ENCODE measurements around the gene TMEM178B.

The TMEM178B gene

GRCh38 chr7:141306081-141306480, 232.2 kb downstream of the TMEM178B start:
- Histone ChIP-seq H3K9ac (ENCODE audit: low read length in 5 of 5) (no peak overlapping the region), H3K9me3 (ENCODE audit: control insufficient read depth in 5 of 5, low read length in 5 of 5) (peaks cover 0 to 5% (median 0%) of the 10 kb centered on the region in 5 donors), H3K27ac (ENCODE audit: low read depth, low read length) (no peak overlapping the region), H3K36me3 (ENCODE audit: control insufficient read depth in 5 of 5, insufficient read depth in 5 of 5, low read length in 5 of 5) (no peaks in the 10 kb centered on the region), H3K4me3 (ENCODE audit: low read depth in 1 of 5, low read length in 5 of 5) (no peak overlapping the region), H3K4me1 (ENCODE audit: control insufficient read depth in 5 of 5, insufficient read depth in 5 of 5, low read length in 5 of 5) (no peaks in the 10 kb centered on the region), H3K27me3 (ENCODE audit: control insufficient read depth in 5 of 5, insufficient read depth in 4 of 5, low read length in 5 of 5) (no peaks in the 10 kb centered on the region)

GRCh38 chr7:141312395-141312794, 238.5 kb downstream of the TMEM178B start:
- H3K9me3 ChIP-seq (ENCODE audit: control insufficient read depth in 5 of 5, low read length in 5 of 5), result peaks cover 0 to 5% (median 0%) of the 10 kb centered on the region in 5 donors
- H3K4me1 ChIP-seq (ENCODE audit: control insufficient read depth in 5 of 5, insufficient read depth in 5 of 5, low read length in 5 of 5), result no peaks in the 10 kb centered on the region

GRCh38 chr7:141312828-141313521, 239.1 kb downstream of the TMEM178B start:
- H3K9me3 ChIP-seq (ENCODE audit: control insufficient read depth in 5 of 5, low read length in 5 of 5), result peaks cover 0 to 5% (median 0%) of the 10 kb centered on the region in 5 donors
- no peak overlapping the region for H3K4me3 ChIP-seq (ENCODE audit: low read depth in 1 of 5, low read length in 5 of 5)
- no peaks in the 10 kb centered on the region for H3K36me3 ChIP-seq (ENCODE audit: control insufficient read depth in 5 of 5, insufficient read depth in 5 of 5, low read length in 5 of 5)
- H3K27me3 ChIP-seq (ENCODE audit: control insufficient read depth in 5 of 5, insufficient read depth in 4 of 5, low read length in 5 of 5), result no peaks in the 10 kb centered on the region
- H3K27ac ChIP-seq (ENCODE audit: low read depth, low read length), result no peak overlapping the region
- no peak overlapping the region for H3K9ac ChIP-seq (ENCODE audit: low read length in 5 of 5)
- H3K4me1 ChIP-seq (ENCODE audit: control insufficient read depth in 5 of 5, insufficient read depth in 5 of 5, low read length in 5 of 5), result no peaks in the 10 kb centered on the region

More at GRCh38 chr7:141312395-141312794, 238.5 kb downstream of the TMEM178B start:
- no peak overlapping the region for H3K27ac ChIP-seq (ENCODE audit: low read depth, low read length)
- no peak overlapping the region for H3K9ac ChIP-seq (ENCODE audit: low read length in 5 of 5)
- H3K4me3 ChIP-seq (ENCODE audit: low read depth in 1 of 5, low read length in 5 of 5), result no peak overlapping the region
- no peaks in the 10 kb centered on the region for H3K36me3 ChIP-seq (ENCODE audit: control insufficient read depth in 5 of 5, insufficient read depth in 5 of 5, low read length in 5 of 5)
- no peaks in the 10 kb centered on the region for H3K27me3 ChIP-seq (ENCODE audit: control insufficient read depth in 5 of 5, insufficient read depth in 4 of 5, low read length in 5 of 5)

GRCh38 chr7:141313896-141314295, 240.0 kb downstream of the TMEM178B start:
- Histone ChIP-seq H3K9me3 (ENCODE audit: control insufficient read depth in 5 of 5, low read length in 5 of 5) (peaks cover 0 to 5% (median 0%) of the 10 kb centered on the region in 5 donors), H3K27me3 (ENCODE audit: control insufficient read depth in 5 of 5, insufficient read depth in 4 of 5, low read length in 5 of 5) (no peaks in the 10 kb centered on the region), H3K36me3 (ENCODE audit: control insufficient read depth in 5 of 5, insufficient read depth in 5 of 5, low read length in 5 of 5) (no peaks in the 10 kb centered on the region), H3K9ac (ENCODE audit: low read length in 5 of 5) (no peak overlapping the region), H3K27ac (ENCODE audit: low read depth, low read length) (no peak overlapping the region), H3K4me3 (ENCODE audit: low read depth in 1 of 5, low read length in 5 of 5) (no peak overlapping the region), H3K4me1 (ENCODE audit: control insufficient read depth in 5 of 5, insufficient read depth in 5 of 5, low read length in 5 of 5) (no peaks in the 10 kb centered on the region)

- Histone ChIP-seq H3K4me1 (ENCODE audit: control insufficient read depth in 5 of 5, insufficient read depth in 5 of 5, low read length in 5 of 5) (no peaks in the 10 kb centered on the region), H3K9me3 (ENCODE audit: control insufficient read depth in 5 of 5, low read length in 5 of 5) (no peaks in the 10 kb centered on the region), H3K27me3 (ENCODE audit: control insufficient read depth in 5 of 5, insufficient read depth in 4 of 5, low read length in 5 of 5) (no peaks in the 10 kb centered on the region), H3K4me3 (ENCODE audit: low read depth in 1 of 5, low read length in 5 of 5) (no peak overlapping the region), H3K36me3 (ENCODE audit: control insufficient read depth in 5 of 5, insufficient read depth in 5 of 5, low read length in 5 of 5) (no peaks in the 10 kb centered on the region), H3K27ac (ENCODE audit: low read depth, low read length) (no peak overlapping the region), H3K9ac (ENCODE audit: low read length in 5 of 5) (no peak overlapping the region)
Observed at GRCh38 chr7:141317033-141317585, 243.2 kb downstream of the TMEM178B start.

GRCh38 chr7:141320287-141320686, 246.4 kb downstream of the TMEM178B start:
- Histone ChIP-seq H3K4me1 (ENCODE audit: control insufficient read depth in 5 of 5, insufficient read depth in 5 of 5, low read length in 5 of 5) (no peaks in the 10 kb centered on the region), H3K9ac (ENCODE audit: low read length in 5 of 5) (no peak overlapping the region), H3K4me3 (ENCODE audit: low read depth in 1 of 5, low read length in 5 of 5) (no peak overlapping the region), H3K27ac (ENCODE audit: low read depth, low read length) (no peak overlapping the region), H3K27me3 (ENCODE audit: control insufficient read depth in 5 of 5, insufficient read depth in 4 of 5, low read length in 5 of 5) (no peaks in the 10 kb centered on the region), H3K36me3 (ENCODE audit: control insufficient read depth in 5 of 5, insufficient read depth in 5 of 5, low read length in 5 of 5) (no peaks in the 10 kb centered on the region), H3K9me3 (ENCODE audit: control insufficient read depth in 5 of 5, low read length in 5 of 5) (no peaks in the 10 kb centered on the region)

GRCh38 chr7:141322383-141322782, 248.5 kb downstream of the TMEM178B start:
- Histone ChIP-seq H3K27me3 (ENCODE audit: control insufficient read depth in 5 of 5, insufficient read depth in 4 of 5, low read length in 5 of 5) (no peaks in the 10 kb centered on the region), H3K36me3 (ENCODE audit: control insufficient read depth in 5 of 5, insufficient read depth in 5 of 5, low read length in 5 of 5) (no peaks in the 10 kb centered on the region), H3K27ac (ENCODE audit: low read depth, low read length) (no peak overlapping the region), H3K4me3 (ENCODE audit: low read depth in 1 of 5, low read length in 5 of 5) (no peak overlapping the region), H3K9me3 (ENCODE audit: control insufficient read depth in 5 of 5, low read length in 5 of 5) (no peaks in the 10 kb centered on the region), H3K9ac (ENCODE audit: low read length in 5 of 5) (no peak overlapping the region), H3K4me1 (ENCODE audit: control insufficient read depth in 5 of 5, insufficient read depth in 5 of 5, low read length in 5 of 5) (no peaks in the 10 kb centered on the region)

GRCh38 chr7:141323826-141324225, 250.0 kb downstream of the TMEM178B start:
- no peak overlapping the region for H3K9ac ChIP-seq (ENCODE audit: low read length in 5 of 5)
- H3K27me3 ChIP-seq (ENCODE audit: control insufficient read depth in 5 of 5, insufficient read depth in 4 of 5, low read length in 5 of 5), result no peaks in the 10 kb centered on the region
- no peak overlapping the region for H3K27ac ChIP-seq (ENCODE audit: low read depth, low read length)
- H3K4me3 ChIP-seq (ENCODE audit: low read depth in 1 of 5, low read length in 5 of 5), result no peak overlapping the region
- no peaks in the 10 kb centered on the region for H3K9me3 ChIP-seq (ENCODE audit: control insufficient read depth in 5 of 5, low read length in 5 of 5)
- no peaks in the 10 kb centered on the region for H3K4me1 ChIP-seq (ENCODE audit: control insufficient read depth in 5 of 5, insufficient read depth in 5 of 5, low read length in 5 of 5)
- no peaks in the 10 kb centered on the region for H3K36me3 ChIP-seq (ENCODE audit: control insufficient read depth in 5 of 5, insufficient read depth in 5 of 5, low read length in 5 of 5)

GRCh38 chr7:141324870-141325269, 251.0 kb downstream of the TMEM178B start:
- H3K36me3 ChIP-seq (ENCODE audit: control insufficient read depth in 5 of 5, insufficient read depth in 5 of 5, low read length in 5 of 5), result no peaks in the 10 kb centered on the region
- H3K4me1 ChIP-seq (ENCODE audit: control insufficient read depth in 5 of 5, insufficient read depth in 5 of 5, low read length in 5 of 5), result no peaks in the 10 kb centered on the region

GRCh38 chr7:141325275-141325674, 251.4 kb downstream of the TMEM178B start:
- Histone ChIP-seq H3K27ac (ENCODE audit: low read depth, low read length) (no peak overlapping the region), H3K4me3 (ENCODE audit: low read depth in 1 of 5, low read length in 5 of 5) (no peak overlapping the region), H3K4me1 (ENCODE audit: control insufficient read depth in 5 of 5, insufficient read depth in 5 of 5, low read length in 5 of 5) (no peaks in the 10 kb centered on the region), H3K27me3 (ENCODE audit: control insufficient read depth in 5 of 5, insufficient read depth in 4 of 5, low read length in 5 of 5) (no peaks in the 10 kb centered on the region), H3K9ac (ENCODE audit: low read length in 5 of 5) (no peak overlapping the region), H3K36me3 (ENCODE audit: control insufficient read depth in 5 of 5, insufficient read depth in 5 of 5, low read length in 5 of 5) (no peaks in the 10 kb centered on the region), H3K9me3 (ENCODE audit: control insufficient read depth in 5 of 5, low read length in 5 of 5) (peaks cover 0 to 3% (median 0%) of the 10 kb centered on the region in 5 donors)

More at GRCh38 chr7:141324870-141325269, 251.0 kb downstream of the TMEM178B start:
- Histone ChIP-seq H3K27ac (ENCODE audit: low read depth, low read length) (no peak overlapping the region), H3K4me3 (ENCODE audit: low read depth in 1 of 5, low read length in 5 of 5) (no peak overlapping the region), H3K27me3 (ENCODE audit: control insufficient read depth in 5 of 5, insufficient read depth in 4 of 5, low read length in 5 of 5) (no peaks in the 10 kb centered on the region), H3K9me3 (ENCODE audit: control insufficient read depth in 5 of 5, low read length in 5 of 5) (no peaks in the 10 kb centered on the region), H3K9ac (ENCODE audit: low read length in 5 of 5) (no peak overlapping the region)
